Testis (tissue), 3 donors: Measurements from ENCODE around the gene FOXJ3. TPM values are rescaled to one million over a fixed set of nuclear protein-coding genes. Genes with fewer than 3 reads are reported as not detected.

Source experiments
- DNase-seq: peaks from one replicate; pipeline ENCODE4 v3.0.0-alpha.2; 2019
- H3K27ac ChIP-seq, 2 donors: fragments of 200-600 bp; sonication (generic); one replicate each; pipeline ENCODE4 v1.5.1; 2019
- H3K27me3 ChIP-seq: fragments of 200-600 bp; sonication (generic); one replicate; pipeline ENCODE4 v1.5.1; 2019
- H3K36me3 ChIP-seq: fragments of 200-600 bp; sonication (generic); one replicate; pipeline ENCODE4 v1.5.1; 2017; ENCODE audit warnings: low read depth; ENCODE audit errors: missing control alignments
- H3K4me1 ChIP-seq: fragments of 200-600 bp; sonication (generic); one replicate; pipeline ENCODE4 v1.5.1; 2019
- H3K4me3 ChIP-seq, 2 donors: fragments of 200-600 bp; sonication (generic); one replicate each; pipeline ENCODE4 v1.5.1; 2017 to 2019
- H3K9me3 ChIP-seq: fragments of 200-600 bp; sonication (generic); one replicate; pipeline ENCODE4 v1.5.1; 2017
- CTCF ChIP-seq, 3 experiments: fragments of 450-650 bp in 2 of 3; fragments of 200-600 bp in 1 of 3; sonication (generic) in 1 of 3; IDR thresholded peaks; one replicate each; pipeline ENCODE4 v1.5.1; 2016 to 2019; ENCODE audit warnings: antibody characterized with exemption in 3 of 3, mild to moderate bottlenecking in 2 of 3, moderate library complexity in 1 of 3
- POLR2A ChIP-seq: fragments of 450-650 bp; IDR thresholded peaks from one replicate; pipeline ENCODE4 v1.6.1; 2017; ENCODE audit warnings: antibody characterized with exemption, mild to moderate bottlenecking, moderate library complexity
- WGBS, 2 donors: methylation state at CpG; one replicate each; pipeline ENCODE4 v1.1.5; 2018; 5-methylcytosine and 5-hydroxymethylcytosine counted together
- intact Hi-C: fragments of 100-400 bp; cut with DNase I; formaldehyde crosslinking; loops from one replicate; pipeline ENCODE4 v1.15.1; 2023; ENCODE audit warnings: low total_unique reads
- polyA plus RNA-seq: library from polyadenylated mRNA; stranded (reverse); fragments of 350-450 nt; fragmentation: Illumina TruSeq; extraction: RNeasy Lipid Tissue Mini Kit (QIAGEN cat#74804); gene quantifications from one replicate; pipeline ENCODE4 v1.2.3, GENCODE V29; 2014; ENCODE audit warnings: low read depth, low replicate concordance; ENCODE audit not compliant: insufficient read depth
- total RNA-seq, 2 donors: library from RNA; depleted of rRNA; stranded (reverse); fragments of >200 nt; gene quantifications; one replicate each; pipeline ENCODE4 v1.2.3, GENCODE V29; 2016

FOXJ3 gene
- total and polyA plus RNA-seq, 3 donors from 2014 or later, result 38.9 to 80.1 (median 64.4) TPM

- intact Hi-C loops, result no loop called here
- Histone ChIP-seq H3K4me3 (no peak overlapping the region), H3K36me3 (no peaks in the 10 kb centered on the region), H3K4me1 (peaks cover 19% of the 10 kb centered on the region), H3K27me3 (no peaks in the 10 kb centered on the region), H3K27ac (no peak overlapping the region), H3K9me3 (no peaks in the 10 kb centered on the region)
- no peak for DNase-seq
- TF ChIP-seq CTCF (IDR thresholded peaks at IDR 0.05) (no peak), POLR2A (no peak)
- WGBS, 2 donors, result 93 to 95% methylated on average over 10 of the region's 10 CpGs
Measured at GRCh38 chr1:42330215-42330614, 4.8 kb downstream of the FOXJ3 start.

- no peaks in the 10 kb centered on the region for H3K27me3 ChIP-seq
- WGBS, 2 donors, result 84 to 86% methylated on average over 4 of the region's 4 CpGs
- H3K4me3 ChIP-seq, result no peak overlapping the region
- H3K4me1 ChIP-seq, result peaks cover 19% of the 10 kb centered on the region
- H3K9me3 ChIP-seq, result no peaks in the 10 kb centered on the region
- H3K36me3 ChIP-seq, result no peaks in the 10 kb centered on the region
- intact Hi-C loops, result no loop called here
- no peak overlapping the region for H3K27ac ChIP-seq
- TF ChIP-seq POLR2A, result no peak
- no peak for TF ChIP-seq CTCF (IDR thresholded peaks at IDR 0.05)
- no peak for DNase-seq
Measured at GRCh38 chr1:42328916-42329496, 6.0 kb downstream of the FOXJ3 start.

- H3K27ac ChIP-seq, result no peak overlapping the region
- WGBS, 2 donors, result 78 to 84% methylated on average over 5 of the region's 5 CpGs
- H3K4me3 ChIP-seq, result no peak overlapping the region
- no peaks in the 10 kb centered on the region for H3K9me3 ChIP-seq
- no peaks in the 10 kb centered on the region for H3K27me3 ChIP-seq
- no peak for TF ChIP-seq POLR2A
- TF ChIP-seq CTCF (IDR thresholded peaks at IDR 0.05), result no peak
- no peaks in the 10 kb centered on the region for H3K36me3 ChIP-seq
- intact Hi-C loops, result no loop called here
- H3K4me1 ChIP-seq, result peaks cover 18% of the 10 kb centered on the region
- no peak for DNase-seq
Measured at GRCh38 chr1:42328047-42328625, 6.9 kb downstream of the FOXJ3 start.

DNA sequence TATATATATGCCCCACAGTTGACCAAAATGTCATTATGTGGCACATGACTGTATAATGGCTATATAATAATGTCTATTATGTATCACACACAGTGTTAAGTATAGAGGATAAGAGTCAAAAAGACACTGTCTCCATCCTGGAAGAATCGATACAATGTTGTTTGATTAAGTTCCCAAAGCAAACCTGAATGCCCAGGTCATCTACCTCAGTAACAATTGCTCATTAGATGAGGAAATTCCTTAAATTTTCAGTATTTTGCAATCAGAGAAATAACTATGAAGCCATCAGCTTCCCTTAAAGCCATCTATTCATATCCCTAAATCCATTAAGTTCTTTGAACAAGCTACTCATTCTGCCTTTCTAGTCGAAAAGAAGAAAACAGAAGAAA lies 10.0 kb downstream of the FOXJ3 start:
- Histone ChIP-seq H3K27me3 (no peaks in the 10 kb centered on the region), H3K27ac (no peak overlapping the region), H3K4me3 (no peak overlapping the region), H3K36me3 (no peaks in the 10 kb centered on the region), H3K9me3 (no peaks in the 10 kb centered on the region), H3K4me1 (peaks cover 25% of the 10 kb centered on the region)
- TF ChIP-seq POLR2A, result no peak
- TF ChIP-seq CTCF (IDR thresholded peaks at IDR 0.05), result no peak
- intact Hi-C loops, result no loop called here
- WGBS, 2 donors, result 51 to 52% methylated on average over 2 of the region's 2 CpGs
- DNase-seq, result no peak
